NCI-H2107 treated with DMSO at 0.1 percent for 48 hours (cell line): Measurements from ENCODE around the gene RIC8B.
A peak's percentile ranks its signal among the peaks of the same experiment; 100 is the strongest.
"Not testable (repeated sequence)": the region's sequence is repeated elsewhere in the genome, so short reads cannot be mapped to it uniquely, and the experiment has no call there.

Experiments
- DNase-seq: peaks from one replicate; lab custom pipeline; 2025; ENCODE audit not compliant: unreplicated experiment; lab: John Stamatoyannopoulos, UW

Gene RIC8B

GRCh38 chr12:106774005-106774807 is at the start of gene RIC8B:
RIC8B (plus strand) TSS chr12:106774682; CDS start chr12:106774746, 64 bp downstream.
- peak; percentile 99 for DNase-seq

DNA sequence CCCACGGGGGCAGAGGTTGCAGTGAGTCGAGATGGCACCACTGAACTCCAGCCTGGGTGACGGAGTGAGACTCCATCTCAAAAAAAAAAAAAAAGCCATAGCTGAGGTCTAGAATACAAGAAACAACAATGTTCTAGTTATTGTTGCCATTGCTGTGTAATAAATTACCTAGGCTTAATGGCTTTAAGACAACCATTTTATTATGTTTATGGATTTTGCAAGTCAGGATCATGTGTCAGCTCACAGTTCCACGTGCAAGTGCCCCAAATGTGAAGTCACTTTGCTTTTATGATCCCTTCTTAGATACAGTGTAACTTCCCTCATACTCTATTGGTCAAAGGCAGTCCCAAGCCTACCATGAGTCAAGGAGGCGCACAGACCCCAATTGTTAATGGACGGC is 49.5 kb upstream of the RIC8B start:
- no peak for DNase-seq

GRCh38 chr12:106726603-106727202 is 47.8 kb upstream of the RIC8B start:
- DNase-seq: not testable (repeated sequence)

- DNase-seq: no peak
These were observed 44.9 kb upstream of the RIC8B start for GRCh38 chr12:106729611-106730010.

DNA sequence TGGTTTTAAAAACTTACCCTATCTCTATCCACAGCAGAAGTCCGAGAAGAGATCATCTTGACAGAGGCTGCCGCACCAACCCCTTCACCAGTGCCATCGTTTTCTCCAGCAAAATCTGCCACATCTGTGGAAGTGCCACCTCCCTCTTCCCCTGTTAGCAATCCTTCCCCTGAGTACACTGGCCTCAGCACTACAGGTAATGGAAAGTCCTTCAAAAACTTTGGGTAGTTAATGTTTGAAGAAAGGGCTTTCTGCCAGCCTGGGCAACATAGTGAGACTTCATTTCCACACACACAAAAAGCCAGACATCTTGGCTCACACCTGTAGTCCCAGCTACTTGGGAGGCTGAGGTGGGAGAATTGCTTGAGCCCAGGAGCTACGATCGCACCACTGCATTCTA is 41.6 kb upstream of the RIC8B start:
- DNase-seq: no peak

- no peak for DNase-seq
These were observed 40.8 kb upstream of the RIC8B start for GRCh38 chr12:106733660-106734059.

GRCh38 chr12:106736051-106736957 is 38.2 kb upstream of the RIC8B start:
- DNase-seq: peak; percentile 49

- no peak for DNase-seq
These were observed 35.2 kb upstream of the RIC8B start for GRCh38 chr12:106739318-106739717.

DNA sequence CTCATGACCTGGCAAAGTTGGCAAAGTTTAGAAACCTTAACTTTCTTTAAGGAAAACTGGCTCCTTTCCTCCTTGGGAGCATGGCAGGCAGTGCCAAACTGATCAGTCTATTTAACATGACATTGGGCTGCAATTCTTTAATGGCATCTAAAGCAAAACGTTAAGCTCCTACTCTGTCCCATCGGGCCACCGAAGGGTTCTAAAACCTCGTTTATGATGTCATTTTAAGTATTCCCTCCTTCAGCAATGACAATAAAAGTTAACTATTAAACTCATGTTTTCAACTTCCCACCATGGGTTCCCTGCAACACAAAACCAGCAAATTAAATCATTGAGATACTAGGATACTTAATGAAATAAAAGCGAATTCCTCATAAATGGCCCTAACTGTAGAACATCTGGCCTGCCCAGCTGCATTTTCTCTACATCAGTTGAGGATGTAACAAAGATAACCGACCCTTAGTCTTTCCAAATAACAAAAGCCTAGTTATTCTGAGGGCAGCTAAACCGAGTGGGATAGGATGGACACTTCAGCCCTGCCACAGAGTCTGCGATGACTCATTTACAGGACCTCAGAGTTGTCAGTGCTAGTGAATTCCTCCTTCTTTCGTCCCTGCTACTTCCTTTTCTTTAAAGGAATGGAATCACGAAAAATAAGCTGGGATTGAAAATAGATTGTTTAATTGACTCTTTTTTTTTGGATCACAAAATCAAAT is 34.5 kb upstream of the RIC8B start:
- no peak for DNase-seq

- no peak for DNase-seq
These were observed 33.7 kb upstream of the RIC8B start for GRCh38 chr12:106740818-106741217.

GRCh38 chr12:106741247-106741646 is 33.2 kb upstream of the RIC8B start:
- no peak for DNase-seq

DNA sequence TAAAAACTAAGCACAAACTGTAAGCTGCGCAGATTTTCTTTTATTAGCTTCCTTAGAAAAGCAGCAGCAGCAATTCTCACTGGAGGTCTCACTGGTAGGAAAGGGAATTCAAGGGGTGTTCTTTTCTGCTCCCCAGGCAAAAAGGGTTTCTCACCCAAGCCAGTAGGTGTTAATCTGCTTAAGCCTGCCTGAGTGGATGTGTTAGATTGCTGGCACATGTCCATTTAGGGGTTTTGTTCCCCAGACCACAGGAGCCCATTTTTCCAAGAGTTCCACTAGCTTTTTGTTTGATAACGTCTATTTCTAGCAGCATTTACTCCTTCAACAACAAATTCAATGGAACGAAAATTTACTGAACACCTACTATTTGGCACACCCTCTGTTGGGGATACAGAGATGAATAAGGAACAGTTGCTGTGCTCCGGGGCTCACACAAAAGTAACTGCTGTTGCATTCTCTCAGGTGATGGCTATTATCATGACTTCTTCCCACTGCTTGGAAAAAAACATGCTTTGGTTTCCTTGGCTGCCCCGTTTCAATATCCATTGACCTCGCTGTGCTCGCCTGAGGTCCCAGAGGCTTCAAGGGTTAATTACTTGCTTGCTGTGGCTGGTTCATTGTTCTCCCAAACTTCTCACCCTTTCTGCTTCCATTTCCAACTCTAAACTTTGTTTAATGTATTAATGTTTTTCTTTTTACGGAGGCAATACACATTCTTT is 31.1 kb upstream of the RIC8B start:
- DNase-seq: no peak

DNA sequence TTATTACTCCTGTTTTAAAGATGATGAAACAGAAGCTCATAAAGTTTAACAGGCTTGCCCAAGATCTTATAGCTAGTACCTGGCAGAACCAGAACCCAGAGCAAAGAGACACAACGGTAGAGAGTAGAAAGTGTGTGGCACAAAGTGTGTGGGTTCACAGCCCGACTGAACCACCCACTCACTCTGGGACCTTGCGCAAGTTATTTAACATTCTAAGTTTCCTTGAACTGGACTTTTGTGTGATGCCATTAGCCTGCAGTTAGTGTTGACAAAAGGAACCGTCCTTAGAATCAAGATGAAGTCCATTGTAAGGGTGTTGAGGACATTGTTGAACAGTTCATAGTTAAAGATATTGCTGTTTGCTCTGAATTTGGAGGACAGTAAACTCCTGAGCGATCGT is 29.9 kb upstream of the RIC8B start:
- no peak for DNase-seq

GRCh38 chr12:106745181-106745745 is 29.2 kb upstream of the RIC8B start:
- no peak for DNase-seq

- no peak for DNase-seq
These were observed 26.5 kb upstream of the RIC8B start for GRCh38 chr12:106747973-106748436.

DNA sequence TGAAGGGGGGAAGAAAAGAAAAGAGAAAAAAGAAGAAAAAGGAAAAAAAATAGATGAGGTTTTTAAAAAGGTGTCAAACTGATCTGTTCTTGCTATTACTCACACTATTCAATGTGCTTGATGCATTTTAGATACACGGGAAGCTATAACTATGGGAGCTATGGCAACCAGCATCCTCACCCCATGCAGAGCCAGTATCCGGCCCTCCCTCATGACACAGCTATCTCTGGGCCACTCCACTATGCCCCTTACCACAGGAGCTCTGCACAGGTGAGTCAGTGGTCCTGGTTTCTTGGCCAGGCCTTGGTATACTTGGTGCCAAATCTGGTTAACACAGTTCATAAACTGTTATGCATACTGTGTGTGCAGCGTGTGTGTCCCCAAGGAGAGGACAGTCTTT is 24.0 kb upstream of the RIC8B start:
- no peak for DNase-seq

DNA sequence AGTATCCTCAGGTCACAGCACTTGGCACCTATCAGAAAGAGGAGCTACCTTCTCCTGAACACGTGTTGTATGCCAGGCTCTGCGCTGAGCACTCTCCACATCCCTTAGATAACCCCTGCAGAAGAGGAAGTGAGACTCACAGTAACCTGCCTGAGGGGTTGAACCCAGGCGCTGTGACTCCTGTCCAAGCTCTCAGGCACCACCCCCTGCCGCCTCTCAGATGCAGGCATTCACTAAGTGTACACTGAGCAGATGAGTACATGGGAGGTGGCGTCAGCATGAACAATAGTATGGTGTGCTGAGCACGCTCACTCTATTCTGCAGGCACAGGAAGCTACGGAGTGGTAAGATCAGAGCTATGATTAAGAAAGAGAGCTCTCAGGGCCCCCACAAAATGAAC is 21.0 kb upstream of the RIC8B start:
- no peak for DNase-seq

- no peak for DNase-seq
These were observed 20.2 kb upstream of the RIC8B start for GRCh38 chr12:106754331-106754730.

GRCh38 chr12:106757623-106758348 is 16.7 kb upstream of the RIC8B start:
- DNase-seq: no peak
